Retina (tissue), 1 donor: ENCODE measurements around the gene ZNF613.
"Not testable (repeated sequence)": the region's sequence is repeated elsewhere in the genome, so short reads cannot be mapped to it uniquely, and the experiment has no call there.

ENCODE experiments used
- DNase-seq: peaks from one replicate; pipeline ENCODE4 v3.0.0-alpha.2; 2016

ZNF613 gene

GRCh38 chr19:51944798-51945552 lies 17.7 kb downstream of the ZNF613 start:
- DNase-seq = no peak

GRCh38 chr19:51946602-51947001 lies 19.3 kb downstream of the ZNF613 start:
- no peak for DNase-seq

GRCh38 chr19:51948975-51949374 lies 21.7 kb downstream of the ZNF613 start:
- DNase-seq = peak; percentile 84

DNA sequence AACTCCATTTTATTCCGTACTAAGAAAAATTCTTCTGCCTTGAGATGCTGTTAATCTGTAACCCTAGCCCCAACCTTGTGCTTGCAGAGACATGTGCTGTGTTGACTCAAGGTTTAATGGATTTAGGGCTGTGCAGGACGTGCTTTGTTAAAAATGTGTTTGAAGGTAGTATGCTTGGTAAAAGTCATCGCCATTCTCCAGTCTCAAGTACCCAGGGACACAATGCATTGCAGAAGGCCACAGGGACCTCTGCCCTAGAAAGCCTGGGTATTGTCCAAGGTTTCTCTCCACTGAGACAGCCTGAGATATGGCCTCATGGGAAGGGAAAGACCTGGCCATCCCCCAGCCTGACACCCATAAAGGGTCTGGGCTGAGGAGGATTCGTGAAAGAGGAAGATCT lies 30.6 kb downstream of the ZNF613 start:
- DNase-seq = not testable (repeated sequence)

GRCh38 chr19:51959791-51960190 lies 32.5 kb downstream of the ZNF613 start:
- DNase-seq = no peak

- DNase-seq = not testable (repeated sequence)
Observed at GRCh38 chr19:51960621-51961233, 33.5 kb downstream of the ZNF613 start.

DNA sequence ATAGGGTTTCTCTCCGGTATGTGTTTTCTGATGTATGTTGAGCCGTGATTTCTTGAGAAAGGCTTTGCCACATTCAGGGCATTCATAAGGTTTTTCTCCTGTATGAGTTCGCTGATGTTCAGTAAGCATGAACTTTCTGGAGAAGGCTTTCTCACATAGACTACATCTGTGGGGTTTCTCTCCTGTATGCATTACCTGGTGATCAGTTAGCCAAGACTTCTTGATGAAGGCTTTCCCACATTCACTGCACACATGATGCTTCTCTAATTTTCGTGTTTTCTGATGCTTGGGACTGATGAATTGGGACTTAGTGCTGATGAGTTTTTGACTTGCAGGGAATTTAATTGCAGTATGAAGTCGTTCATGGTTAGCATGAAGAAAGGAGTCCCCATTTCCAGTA lies 38.3 kb downstream of the ZNF613 start:
- no peak for DNase-seq

DNA sequence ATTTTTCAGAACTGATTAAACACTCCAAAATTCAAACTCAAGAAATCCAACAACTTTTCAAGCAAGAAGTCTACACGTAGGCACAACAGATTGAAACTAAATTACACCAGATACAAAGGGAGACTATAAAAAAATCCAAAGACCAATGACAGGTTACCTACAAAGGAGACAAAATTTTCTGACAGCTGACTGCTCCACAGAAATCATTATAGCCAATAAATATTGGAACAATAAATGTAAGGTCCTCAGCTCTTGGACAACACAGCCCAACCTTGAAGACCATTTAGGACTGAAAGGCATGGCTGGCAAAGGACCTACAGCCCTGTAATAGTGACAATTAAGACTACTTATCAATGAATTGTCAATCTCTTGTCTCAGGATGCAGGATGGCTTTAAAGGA lies 43.4 kb downstream of the ZNF613 start:
- no peak for DNase-seq

DNA sequence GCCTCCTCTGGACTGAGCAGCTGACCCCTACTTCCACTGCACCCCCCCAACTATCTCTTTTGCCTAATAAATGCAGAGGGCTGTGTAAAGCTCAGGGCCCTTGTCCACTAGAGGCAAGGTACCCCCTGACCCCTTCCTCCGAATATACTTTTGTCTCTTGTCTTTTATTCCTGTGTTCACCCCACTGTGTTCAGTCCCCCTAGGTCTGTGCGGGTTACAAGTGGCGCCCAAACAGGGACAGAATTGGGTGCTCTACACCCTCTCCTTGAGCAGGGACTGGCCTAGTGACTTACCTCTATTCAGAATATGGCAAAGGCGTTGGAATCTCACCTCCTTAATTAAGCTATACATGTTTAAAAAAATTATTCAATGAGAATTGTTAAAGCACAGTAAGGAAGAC lies 44.4 kb downstream of the ZNF613 start:
- DNase-seq = peak; percentile 7

DNA sequence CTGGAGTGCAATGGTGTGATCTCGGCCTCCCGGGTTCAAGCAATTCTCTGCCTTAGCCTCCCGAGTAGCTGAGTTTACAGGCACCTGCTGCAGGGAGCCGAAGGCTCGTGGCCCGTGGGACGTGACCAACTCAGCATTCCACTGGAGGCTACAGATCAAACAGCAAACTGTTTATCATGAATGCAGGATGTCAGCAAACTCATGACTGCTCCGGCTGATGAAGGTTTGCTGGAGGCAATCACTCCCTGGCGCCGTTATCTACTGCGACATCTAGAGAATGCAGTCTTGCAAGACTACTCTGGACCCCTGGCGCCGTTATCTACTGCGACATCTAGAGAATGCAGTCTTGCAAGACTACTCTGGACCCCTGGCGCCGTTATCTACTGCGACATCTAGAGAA lies 48.5 kb downstream of the ZNF613 start:
- DNase-seq = not testable (repeated sequence)

DNA sequence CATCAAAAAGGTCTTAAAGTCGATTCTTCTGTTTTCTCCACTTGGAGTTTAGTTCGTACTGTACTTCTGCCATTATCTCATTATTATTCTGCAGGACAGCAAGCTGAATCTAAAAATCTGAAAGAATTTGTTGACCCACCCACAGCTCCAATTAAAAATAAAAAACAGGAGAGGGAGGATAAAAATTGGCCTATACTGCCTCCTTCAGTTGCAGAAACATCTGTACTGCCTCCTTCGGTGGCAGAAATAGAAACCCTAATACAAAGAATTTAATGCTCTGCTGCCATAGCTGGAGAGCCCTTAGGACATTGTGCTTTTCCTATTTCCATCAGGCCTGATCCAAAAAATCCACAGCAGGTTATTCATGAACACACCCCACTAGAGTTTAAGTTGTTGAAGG lies 49.6 kb downstream of the ZNF613 start:
- DNase-seq = no peak

- no peak for DNase-seq
Observed at GRCh38 chr19:51977346-51977745, 50.1 kb downstream of the ZNF613 start.

DNA sequence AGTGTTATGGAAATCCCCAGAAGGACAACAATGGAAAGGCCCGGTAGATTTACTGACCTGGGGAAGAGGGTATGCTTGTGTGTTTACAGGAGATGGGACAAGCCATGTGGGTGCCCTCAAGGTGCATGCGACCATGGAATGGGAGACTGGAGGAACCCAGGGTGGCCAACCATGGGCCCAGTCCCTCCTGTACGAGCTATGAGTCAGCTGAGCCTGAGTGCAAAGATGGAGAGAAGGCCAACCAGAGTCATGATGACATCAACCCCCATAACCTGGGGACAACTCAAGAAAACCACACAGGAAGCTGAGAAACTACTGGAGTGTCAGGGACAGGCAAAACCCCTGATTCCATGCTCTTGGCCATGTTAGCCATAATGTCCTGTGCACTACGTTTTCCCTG lies 51.6 kb downstream of the ZNF613 start:
- no peak for DNase-seq

GRCh38 chr19:51980116-51980736 lies 53.0 kb downstream of the ZNF613 start:
- no peak for DNase-seq

- not testable (repeated sequence) for DNase-seq
Observed at GRCh38 chr19:51980926-51981325, 53.7 kb downstream of the ZNF613 start.

DNA sequence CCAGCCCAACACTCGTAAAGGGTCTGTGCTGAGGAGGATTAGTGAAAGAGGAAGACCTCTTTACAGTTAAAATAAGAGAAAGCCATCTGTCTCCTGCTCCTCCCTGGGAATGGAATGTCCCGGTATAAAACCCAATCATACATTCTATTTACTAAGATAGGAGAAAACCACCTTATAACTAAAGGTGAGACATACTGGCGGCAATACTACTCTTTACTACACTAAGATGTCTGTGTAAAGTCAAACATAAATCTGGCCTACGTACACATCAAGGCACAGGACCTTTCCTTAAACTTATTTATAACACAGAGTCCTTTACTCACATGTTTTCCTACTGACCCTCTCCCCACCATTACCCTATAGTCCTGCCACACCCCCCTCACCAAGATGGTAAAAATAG lies 56.1 kb downstream of the ZNF613 start:
- no peak for DNase-seq

GRCh38 chr19:51986309-51987291 lies 59.3 kb downstream of the ZNF613 start, which contains the start of gene ZNF350:
ZNF350 (minus strand) TSS chr19:51986840; CDS start chr19:51974360, 12,480 bp downstream.
- peak; percentile 87 for DNase-seq

- no peak for DNase-seq
Observed at GRCh38 chr19:51993422-51993821, 66.2 kb downstream of the ZNF613 start.

DNA sequence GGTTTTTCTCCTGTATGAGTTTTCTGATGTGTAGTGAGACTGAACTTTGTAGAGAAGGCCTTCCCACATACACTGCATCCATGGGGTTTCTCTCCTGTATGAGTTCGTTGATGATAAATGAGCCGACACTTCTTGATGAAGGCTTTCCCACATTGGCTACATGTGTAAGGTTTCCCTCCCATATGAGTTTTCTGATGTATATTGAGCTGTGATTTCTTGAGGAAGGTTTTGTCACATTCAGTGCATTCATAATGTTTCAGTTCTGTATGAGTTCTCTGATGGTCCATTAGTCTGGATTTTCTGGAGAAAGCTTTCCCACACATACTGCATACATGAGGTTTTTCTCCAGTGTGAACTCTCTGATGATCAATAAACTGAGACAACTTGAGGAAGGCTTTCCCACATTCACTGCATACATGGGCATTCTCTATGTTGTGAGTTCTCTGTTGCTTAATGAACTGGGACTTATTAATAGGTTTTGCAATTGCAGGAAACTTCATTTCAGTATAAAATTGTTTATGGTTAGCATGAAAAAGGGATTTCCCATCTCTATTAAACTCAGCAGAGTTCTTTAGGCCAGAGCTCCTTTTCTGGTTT lies 66.9 kb downstream of the ZNF613 start:
- DNase-seq = no peak
